NCI-H69 (cell line): ENCODE measurements around the gene KAT2A.
A peak's percentile ranks its signal among the peaks of the same experiment; 100 is the strongest.

Source experiments
- DNase-seq: peaks from one replicate; lab custom pipeline; 2025; lab: John Stamatoyannopoulos, UW

KAT2A gene

GRCh38 chr17:42114118-42114517 lies 7.0 kb downstream of the KAT2A start:
- no peak for DNase-seq

DNA sequence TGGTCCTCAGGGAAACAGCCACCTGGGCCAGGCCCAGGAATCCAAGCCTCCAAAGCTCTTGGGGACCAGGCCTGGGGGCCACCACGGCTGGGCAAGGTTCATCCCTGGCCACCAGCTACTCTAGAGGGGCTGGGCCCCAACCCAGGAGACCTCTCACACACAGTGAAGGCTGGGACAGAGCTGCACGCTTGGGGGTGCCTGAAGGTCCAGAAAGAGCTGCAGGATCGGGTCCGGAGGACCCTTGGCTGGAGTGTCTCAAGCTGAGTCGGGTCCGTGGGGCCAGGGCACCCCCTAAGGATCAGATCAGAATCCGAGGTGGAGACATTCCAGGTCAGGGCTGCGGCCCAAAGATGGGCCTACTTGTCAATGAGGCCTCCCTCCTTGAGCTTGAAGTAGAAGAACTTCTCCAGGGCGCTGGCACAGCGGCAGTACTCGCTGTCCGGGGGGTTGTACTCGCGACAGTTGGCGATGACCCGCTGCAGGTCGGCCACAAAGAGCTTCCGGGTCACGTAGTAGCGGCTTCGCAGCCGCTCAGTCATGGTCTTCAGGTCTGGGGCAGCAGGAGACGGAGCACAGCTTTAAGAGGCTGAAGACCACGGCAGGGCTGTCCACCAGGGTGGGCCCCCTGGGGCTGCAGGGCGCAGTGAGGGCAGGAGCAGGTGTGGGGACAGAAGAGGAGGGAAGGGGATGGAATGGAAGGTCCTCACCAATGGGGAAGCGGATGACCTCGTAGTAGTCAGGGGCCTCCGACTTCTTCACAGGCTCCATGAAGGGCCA lies 7.7 kb downstream of the KAT2A start:
- DNase-seq = no peak

DNA sequence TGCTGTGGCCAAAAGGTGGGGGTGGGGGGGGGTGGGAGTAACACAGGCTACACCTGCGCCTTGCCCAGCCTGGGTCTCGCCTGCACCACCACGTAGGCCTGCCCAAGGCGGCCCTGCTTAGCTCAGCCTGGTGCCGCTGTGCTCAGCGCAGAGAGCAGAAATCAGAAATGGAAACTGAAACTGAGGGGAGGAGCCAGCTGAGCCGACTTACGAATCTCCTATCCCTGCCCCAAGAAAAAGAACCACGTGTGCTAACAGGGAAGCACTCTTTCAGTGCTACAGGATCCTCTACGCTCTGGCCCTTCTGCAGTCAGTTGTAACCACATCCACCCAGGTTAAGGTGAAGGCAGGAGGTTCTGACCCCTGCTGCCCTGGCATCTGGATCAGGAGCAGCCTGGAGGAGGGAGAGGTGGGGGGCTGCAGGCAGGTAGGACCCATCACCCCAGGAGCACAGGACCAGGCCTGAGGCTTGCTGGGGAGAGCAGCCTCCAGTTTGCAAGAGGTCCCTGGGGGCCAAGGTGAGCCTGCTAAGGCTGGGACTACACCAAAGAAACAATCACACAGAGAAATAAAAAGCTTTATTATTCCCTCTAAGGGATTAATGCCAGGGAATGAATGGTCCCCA lies 8.5 kb downstream of the KAT2A start, which contains the start of gene DHX58:
TSS of gene DHX58 (minus strand) at position 163 of the 625 bp plus-strand sequence. CDS start 822 bp downstream, outside the sequence.
- no peak for DNase-seq

- no peak for DNase-seq
Measured at GRCh38 chr17:42111871-42112551, 9.2 kb downstream of the KAT2A start.

- no peak for DNase-seq
Measured at GRCh38 chr17:42111265-42111636, 9.9 kb downstream of the KAT2A start.

DNA sequence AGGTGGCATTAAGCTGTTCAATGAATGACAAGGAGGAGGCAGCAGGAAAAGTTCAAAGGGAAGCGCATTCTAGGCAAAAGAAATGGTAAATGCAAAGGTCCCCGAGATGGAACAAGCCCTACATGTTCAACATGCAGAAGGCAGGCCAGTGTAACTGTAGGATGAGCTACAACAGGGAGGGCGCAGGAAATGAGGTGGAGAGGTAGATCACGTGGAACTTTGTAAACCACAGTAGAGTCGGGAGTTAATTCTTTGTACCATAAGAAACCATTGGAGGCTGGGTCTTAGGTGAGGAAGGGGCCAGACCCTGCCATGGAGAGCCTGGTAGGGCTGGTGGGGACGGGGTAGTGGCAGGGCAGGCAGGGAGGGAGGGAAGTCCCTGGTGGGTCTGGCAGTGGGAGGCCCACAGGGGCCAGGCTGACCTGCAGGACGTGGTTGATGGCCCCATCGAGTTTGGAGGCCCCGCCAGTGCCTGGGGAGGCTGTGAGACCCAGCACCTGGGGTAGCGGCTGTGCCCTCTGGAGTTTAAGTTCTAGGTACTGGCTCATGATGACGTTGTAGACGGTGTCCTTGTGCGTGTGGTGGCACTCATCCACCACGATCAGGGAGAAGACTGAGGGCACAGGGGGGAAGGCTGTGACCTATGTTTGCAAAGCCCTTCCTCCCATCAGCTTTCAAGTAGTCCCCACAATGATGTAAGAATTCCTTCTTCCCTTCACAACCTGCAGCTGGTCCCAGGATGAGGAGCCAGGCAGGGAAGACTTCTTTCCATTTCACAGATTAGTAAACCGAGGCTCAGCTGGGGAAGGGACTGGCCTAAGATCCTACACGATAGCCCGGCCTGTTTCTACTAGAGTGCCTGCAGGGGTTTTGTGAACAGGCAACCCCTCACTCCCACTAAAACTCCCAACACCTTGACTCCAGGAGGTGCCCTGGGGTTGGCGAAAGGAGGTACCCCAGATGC lies 10.6 kb downstream of the KAT2A start:
- no peak for DNase-seq

- no peak for DNase-seq
Measured at GRCh38 chr17:42109086-42109485, 12.1 kb downstream of the KAT2A start.

- DNase-seq = peak; percentile 99
Measured at GRCh38 chr17:42107597-42108576, 13.3 kb downstream of the KAT2A start.

- DNase-seq = no peak
Measured at GRCh38 chr17:42107124-42107523, 14.0 kb downstream of the KAT2A start.

DNA sequence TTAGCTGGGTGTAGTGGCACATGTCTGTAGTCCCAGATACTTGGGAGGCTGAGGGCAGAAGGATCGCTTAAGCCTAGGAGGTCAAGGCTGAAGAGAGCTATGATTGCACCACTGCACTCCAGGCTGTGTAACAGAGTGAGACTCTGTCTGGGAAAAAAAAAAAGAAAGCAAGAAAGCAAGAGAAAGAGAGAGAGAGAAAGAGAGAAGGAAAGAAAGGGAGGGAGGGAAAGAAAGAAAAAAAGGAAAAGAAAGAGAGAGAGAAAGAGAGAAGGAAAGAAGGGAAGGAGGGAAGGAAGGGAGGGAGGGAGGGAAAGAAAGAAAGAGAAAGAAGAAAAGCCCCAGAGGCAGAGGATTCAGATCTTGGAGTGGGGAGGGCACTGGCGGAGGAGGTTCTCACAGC lies 15.2 kb downstream of the KAT2A start:
- DNase-seq = no peak

- no peak for DNase-seq
Measured at GRCh38 chr17:42104264-42104663, 16.9 kb downstream of the KAT2A start.

DNA sequence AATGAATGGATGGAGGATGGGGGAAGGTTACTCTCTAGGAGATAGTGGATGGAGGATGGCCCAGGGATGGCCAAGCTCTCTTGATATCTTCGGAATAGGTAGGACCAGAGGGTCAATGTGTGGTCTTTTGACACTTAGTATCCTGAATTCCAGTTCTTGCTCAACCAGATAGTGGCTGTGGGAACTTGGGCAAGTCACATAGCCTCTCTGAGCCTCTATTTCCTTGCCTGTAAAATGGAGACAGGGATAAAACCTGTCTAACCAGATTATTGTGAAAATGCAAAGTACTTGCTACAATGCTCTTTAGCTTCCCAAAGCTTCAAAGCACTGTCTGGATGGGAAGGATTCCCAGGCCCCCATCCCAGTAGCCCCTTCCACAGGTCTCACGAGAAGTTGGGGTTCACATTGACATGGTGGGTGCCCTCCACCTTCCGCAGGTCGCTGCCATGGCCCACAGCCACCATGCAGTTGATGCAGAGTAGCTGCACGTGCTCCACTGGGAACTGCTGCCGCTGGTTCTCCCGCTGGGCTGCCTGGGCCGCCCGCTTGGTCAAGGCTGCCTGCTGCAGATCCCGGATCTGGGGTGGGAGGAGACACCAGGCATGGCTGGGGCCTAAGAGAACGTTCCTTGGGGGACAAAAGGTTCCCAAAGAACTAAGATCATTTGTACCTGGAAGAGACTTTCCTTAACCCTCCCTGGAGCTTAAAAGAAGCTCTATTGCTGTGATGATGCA lies 17.8 kb downstream of the KAT2A start:
- DNase-seq = no peak

GRCh38 chr17:42101513-42102292 lies 19.5 kb downstream of the KAT2A start:
- peak; percentile 81 for DNase-seq

- DNase-seq = no peak
Measured at GRCh38 chr17:42098730-42099399, 22.3 kb downstream of the KAT2A start.

GRCh38 chr17:42097691-42098631 lies 23.2 kb downstream of the KAT2A start, which contains the start of gene ZNF385C:
ZNF385C (minus strand) TSS chr17:42098473; CDS start chr17:42063056, 35,417 bp downstream.
- peak; percentile 80 for DNase-seq

- no peak for DNase-seq
Measured at GRCh38 chr17:42096360-42097111, 24.6 kb downstream of the KAT2A start.
